ENCODE measurements around the gene S1PR3. TPM values are rescaled to one million over a fixed set of nuclear protein-coding genes. Genes with fewer than 3 reads are reported as not detected.

Gene S1PR3
- 9.9 and 25.4 TPM in 2 replicates for total RNA-seq

GRCh38 chr9:88991066-88992034 lies at the start of gene S1PR3:
TSS of gene S1PR3 (plus strand) at chr9:88991468. CDS start at chr9:89001201, 9,733 bp downstream.

Other genes starting within 250 kb of the S1PR3 start
- 12.6 and 57.2 TPM in 2 replicates for gene SHC3, start 187.3 kb downstream of the S1PR3 start, total RNA-seq

Data from smooth muscle cell of the pulmonary artery (primary cell).